GM19238 (cell line): ENCODE results near the gene CDH26.
"Not testable (repeated sequence)": the region's sequence is repeated elsewhere in the genome, so short reads cannot be mapped to it uniquely, and the experiment has no call there.

ENCODE experiments used
- DNase-seq: peaks from one replicate; pipeline ENCODE4 v3.0.0; 2011; ENCODE audit warnings: low spot score; ENCODE audit not compliant: insufficient read length

CDH26 gene

DNA sequence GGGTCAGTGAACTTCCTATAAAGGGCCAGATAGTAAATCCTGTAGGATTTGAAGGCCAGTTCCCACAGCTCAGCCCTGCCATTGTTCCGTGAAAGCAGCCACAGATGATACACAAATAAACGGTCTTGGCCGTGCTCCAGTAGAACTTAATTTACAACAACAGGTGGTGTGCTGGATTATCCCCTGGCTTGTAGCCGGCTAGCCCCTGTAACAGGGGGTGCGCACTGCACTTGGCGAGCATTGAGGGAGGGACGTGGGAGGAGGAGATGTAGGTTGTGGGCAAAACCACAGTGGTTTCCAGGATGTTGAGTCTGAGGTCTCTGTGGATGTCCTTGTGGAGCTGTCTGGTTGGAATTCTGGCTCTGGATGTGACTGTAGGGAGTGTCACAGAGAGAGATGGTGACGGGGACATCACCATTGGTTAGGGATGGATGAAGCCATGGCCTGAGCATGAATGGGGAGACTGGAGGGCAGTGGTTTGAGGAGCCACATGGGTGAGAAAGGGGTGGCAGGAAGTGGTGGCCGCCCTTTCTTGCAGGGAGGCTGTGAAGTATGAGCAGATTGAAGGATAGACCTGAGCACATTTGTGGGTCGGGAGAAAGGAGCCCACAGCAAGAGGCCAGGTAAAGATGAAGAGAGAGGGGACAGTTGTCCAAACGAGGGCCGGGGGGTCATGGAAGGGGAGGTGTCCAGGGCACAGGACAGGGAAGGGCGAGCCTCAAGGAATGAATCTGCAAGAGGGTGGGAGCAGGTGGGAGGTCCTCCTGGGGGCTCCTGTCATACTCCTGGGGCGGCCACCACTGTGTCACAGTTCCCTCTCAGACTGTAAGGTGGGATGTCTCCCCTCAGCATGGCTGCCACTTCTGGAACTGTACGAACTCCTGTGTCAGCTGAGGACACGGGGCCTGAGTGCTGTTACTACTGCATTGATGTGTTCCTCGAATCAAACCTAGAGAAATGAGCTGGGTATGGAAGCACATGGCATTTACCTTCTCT is 53.6 kb downstream of the CDH26 start:
- DNase-seq = no peak

GRCh38 chr20:60013296-60014139 is 55.3 kb downstream of the CDH26 start:
- DNase-seq = no peak

DNA sequence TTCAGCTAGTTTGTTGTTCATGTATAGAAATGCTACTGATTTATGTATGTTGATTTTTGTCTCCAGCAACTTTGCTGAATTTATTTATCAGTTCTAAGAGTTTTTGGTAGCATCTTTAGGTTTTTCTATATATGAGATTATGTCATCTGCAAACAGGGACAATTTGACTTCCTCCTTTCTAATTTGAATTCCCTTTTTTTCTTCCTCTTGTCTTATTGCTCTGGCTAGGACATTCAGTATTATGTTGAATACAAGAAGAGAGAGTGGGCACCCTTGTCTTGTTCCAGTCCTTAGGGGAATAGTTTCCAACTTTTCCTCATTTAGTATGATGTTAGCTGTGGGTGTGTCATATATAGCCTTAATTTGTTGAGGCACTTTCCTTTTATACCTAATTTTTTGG is 58.2 kb downstream of the CDH26 start:
- DNase-seq = no peak

- no peak for DNase-seq
These were observed 62.0 kb downstream of the CDH26 start for GRCh38 chr20:60020251-60020650.

DNA sequence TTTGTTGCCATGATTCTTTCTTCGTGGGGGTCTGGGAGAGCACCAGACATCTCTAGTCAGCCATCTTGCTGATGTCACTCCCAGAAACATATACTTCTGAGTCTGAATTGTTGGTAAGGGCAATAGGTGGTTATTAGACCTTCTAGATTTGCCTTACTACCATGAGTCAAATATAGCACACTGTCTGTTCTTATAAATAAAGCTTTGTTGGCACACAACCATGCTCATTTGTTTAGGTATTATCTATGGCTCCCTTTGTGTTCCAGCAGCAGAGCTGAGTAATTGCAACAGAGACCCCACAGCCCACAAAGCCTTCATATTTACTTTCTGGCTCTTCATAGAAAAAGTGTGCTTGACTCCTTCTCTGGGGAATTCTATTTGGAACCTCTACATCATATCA is 62.9 kb downstream of the CDH26 start:
- DNase-seq = no peak

DNA sequence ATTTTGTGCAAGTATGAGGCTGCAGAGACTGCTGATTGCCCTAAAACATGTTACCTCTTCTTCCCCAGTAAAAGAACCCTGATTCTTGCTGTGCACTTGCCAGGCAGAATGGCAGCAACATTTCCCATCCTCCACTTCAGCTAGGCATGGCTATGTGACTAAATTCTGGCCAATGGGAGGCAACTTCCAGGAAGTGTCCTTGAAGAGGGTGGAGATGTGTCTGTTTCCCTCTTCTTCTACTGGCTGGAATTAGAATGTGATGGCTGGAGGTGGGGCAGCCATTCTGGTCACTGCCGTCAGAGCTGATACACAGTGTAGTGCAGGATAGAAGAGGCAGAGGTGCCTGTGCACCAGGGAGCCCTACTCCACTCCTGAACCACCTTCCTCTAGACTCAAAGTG is 64.6 kb downstream of the CDH26 start:
- DNase-seq = no peak

GRCh38 chr20:60024245-60024644 is 66.0 kb downstream of the CDH26 start:
- no peak for DNase-seq

DNA sequence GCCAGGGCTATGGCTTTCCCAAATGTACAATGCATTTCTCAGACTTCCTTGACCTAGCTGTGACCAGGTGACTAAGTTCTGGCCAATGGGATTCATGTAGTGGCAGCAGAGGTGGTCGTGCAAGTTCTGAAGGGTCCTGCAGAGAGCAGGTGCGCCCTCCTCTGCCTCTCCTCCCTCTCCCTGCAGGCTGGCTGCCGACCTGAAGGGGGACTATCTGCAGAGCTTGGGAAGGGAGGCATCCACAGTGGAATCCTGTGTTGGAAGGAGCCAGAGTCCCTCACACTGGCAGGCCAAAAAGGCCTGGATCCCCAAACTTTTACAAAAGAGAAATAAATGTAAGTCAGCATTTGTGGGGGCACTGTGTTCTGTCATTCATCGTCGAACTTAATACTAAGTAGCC is 66.6 kb downstream of the CDH26 start:
- DNase-seq = no peak

GRCh38 chr20:60026010-60026409 is 67.8 kb downstream of the CDH26 start:
- DNase-seq = no peak

- DNase-seq = no peak
These were observed 72.2 kb downstream of the CDH26 start for GRCh38 chr20:60030471-60030870.

DNA sequence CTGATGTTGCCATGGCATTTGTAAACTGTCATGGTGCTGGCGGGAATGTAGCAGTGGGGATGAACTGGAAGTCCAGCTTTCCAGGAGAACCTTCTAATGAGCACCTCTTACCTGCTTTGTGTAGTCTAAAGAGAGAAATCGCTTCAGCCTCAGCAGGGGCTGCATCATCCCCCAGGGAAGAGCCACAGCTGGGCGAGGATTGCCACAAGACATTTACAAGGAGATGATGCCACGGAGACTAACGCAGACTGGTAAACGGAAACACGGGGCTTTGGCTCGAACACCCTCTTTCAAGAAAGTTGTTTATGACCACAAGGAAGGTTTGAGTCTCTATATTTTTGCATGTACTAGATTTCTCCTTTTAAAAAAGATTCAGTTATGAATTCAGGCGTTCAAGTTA is 72.9 kb downstream of the CDH26 start:
- DNase-seq = no peak

- no peak for DNase-seq
These were observed 76.2 kb downstream of the CDH26 start for GRCh38 chr20:60034231-60035110.

DNA sequence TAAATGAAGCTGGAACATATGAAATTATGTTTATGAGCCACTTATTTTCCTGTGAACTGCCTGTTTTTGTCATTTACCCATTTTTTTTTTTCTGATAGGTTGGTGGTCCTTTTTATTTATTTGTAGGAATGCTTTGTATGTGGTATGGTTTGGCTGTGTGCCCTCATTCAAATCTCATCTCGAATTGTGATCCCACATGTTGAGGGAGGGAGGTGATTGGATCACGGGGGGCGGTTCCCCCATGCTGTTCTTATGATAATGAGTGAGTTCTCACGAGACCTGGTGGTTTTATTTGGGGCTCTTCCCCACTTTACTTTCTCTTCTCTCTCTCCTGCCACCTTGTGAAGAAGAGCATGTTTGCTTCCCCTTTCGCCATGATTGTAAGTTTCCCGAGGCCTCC is 77.3 kb downstream of the CDH26 start:
- no peak for DNase-seq

GRCh38 chr20:60036346-60036745 is 78.1 kb downstream of the CDH26 start:
- no peak for DNase-seq

DNA sequence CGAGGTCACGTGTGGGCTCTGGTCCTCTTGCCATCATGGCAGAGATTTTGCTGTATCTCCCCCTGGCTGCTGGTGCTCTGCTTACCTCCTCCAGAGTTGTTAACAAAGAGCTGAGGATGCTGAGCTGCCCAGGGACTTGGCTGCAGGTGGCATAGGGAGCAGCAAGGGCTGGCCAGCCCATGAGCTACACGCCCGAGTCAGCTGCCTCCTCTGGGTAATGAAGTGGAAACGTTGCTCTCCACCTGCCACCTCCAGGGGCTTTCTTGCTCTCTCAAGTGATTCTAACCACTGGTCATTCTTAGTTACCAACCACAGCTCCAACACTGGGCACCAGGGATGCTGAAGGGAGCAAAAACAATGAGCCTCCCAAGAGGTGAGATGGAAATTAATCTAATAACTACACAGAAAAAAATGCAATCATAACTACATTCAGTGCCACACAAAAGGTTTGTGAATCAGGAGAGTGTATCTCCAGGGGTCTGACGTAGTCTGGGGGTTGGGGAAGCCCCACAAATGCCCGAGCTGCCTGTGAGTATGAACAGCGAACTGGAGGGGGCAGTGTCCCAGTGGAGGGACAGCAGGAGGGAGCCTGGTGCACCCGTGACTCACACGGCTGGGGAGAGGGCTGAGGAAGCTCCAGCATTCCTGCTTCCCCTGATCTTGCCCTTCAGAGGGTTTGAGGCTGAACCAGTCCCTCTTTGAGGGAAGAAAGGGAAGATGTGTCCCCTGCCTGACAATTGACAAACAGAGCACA is 78.7 kb downstream of the CDH26 start:
- DNase-seq = no peak

- DNase-seq = no peak
These were observed 80.3 kb downstream of the CDH26 start for GRCh38 chr20:60038400-60039008.

DNA sequence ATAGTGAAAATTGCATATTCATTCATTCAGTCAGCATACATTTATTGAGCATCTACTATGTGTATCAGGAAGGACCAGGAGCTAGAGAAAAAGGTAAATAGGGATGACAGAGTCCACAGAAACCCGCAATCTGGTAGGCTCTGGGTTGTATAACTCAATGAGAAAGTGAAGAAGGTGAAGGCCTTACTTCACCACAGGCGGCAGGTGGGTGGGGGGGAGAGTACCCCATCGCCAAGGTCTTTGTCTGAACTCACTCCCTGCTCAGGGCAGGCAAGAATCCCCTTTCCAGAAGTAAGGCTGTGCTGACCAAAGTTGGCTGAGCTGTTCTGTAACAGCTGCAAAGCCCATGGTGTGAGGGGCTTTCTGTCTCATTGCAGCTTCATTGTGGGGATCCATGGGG is 81.3 kb downstream of the CDH26 start:
- DNase-seq = no peak

DNA sequence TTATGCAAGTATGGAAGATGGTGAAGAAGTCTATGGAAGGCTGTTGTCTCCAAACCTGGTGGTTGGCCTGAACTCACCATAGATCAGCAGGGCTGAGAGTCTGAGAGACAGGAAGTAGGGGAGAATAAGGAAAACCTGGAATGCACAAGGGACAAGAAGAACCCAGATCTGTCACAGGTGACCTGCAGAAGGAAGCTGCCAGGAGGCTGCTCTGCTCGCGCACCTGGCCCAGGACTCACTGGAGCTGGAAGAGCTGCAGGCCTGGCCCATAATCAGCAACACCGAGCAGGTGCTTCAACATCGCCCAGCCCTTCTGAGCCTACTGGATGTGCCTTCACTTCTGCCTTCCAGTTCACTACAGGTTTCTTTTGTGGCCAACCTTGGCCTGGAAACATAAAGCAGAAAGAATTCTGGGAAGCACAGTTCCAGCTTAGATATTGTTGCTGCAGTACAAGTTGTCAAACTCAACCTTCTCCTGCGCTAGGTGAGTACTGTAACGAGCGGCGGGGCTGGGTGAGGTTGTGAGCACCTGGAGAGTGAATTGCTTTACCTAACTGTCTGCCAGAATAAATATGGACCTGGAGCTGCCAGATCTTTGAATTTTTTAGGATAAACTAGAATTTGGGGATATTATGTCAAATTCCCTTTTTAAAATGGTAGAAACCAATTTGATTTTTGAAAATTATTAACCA is 82.4 kb downstream of the CDH26 start:
- DNase-seq = no peak

- not testable (repeated sequence) for DNase-seq
These were observed 83.4 kb downstream of the CDH26 start for GRCh38 chr20:60041436-60042165.
